HepG2 (cell line): ENCODE measurements around the gene MYL9. TPM values are rescaled to one million over a fixed set of nuclear protein-coding genes. Genes with fewer than 3 reads are reported as not detected.
A peak's percentile ranks its signal among the peaks of the same experiment; 100 is the strongest.

ENCODE experiments used
- ATF6 ChIP-seq: sonication (generic); formaldehyde crosslinking; conservative IDR thresholded peaks from 2 replicates; pipeline ENCODE4 v1.4.0; 2020; ENCODE audit warnings: missing genetic modification reagents
- BRCA1 ChIP-seq: sonication (generic); formaldehyde crosslinking; IDR thresholded peaks from 2 replicates; pipeline ENCODE4 v1.4.0; 2020; ENCODE audit warnings: missing genetic modification reagents
- ERF ChIP-seq: IDR thresholded peaks from 2 replicates; pipeline ENCODE4 v1.6.1; 2018; ENCODE audit warnings: missing biosample characterization, missing genetic modification reagents
- GABPA ChIP-seq, 2 experiments: IDR thresholded peaks; 2 replicates each; pipeline ENCODE4 v1.6.1; 2011 to 2016; ENCODE audit warnings: low read depth in 2 of 2, low read length in 1 of 2, missing biosample characterization in 1 of 2, missing genetic modification characterization in 1 of 2
- HNF4G ChIP-seq, 2 experiments: sonication (generic) in 1 of 2; formaldehyde crosslinking in 1 of 2; IDR thresholded peaks; 2 replicates each; pipeline versions ENCODE4 v1.4.0 to v1.6.1; 2011 to 2020; ENCODE audit warnings: borderline replicate concordance in 2 of 2, low read depth in 2 of 2, mild to moderate bottlenecking in 2 of 2, low read length in 1 of 2, missing genetic modification reagents in 1 of 2, moderate library complexity in 1 of 2
- MYPOP ChIP-seq: sonication (generic); formaldehyde crosslinking; IDR thresholded peaks from 2 replicates; pipeline ENCODE4 v1.8.1; 2023; ENCODE audit warnings: mild to moderate bottlenecking, moderate library complexity, missing genetic modification reagents
- NR2F1 ChIP-seq, 2 experiments: fragments of 450-650 bp in 1 of 2; formaldehyde crosslinking in 1 of 2; IDR thresholded peaks; 2 replicates each; pipeline versions ENCODE4 v1.5.0 to v1.6.1; 2016 to 2020; ENCODE audit warnings: mild to moderate bottlenecking in 1 of 2, missing compliant biosample characterization in 1 of 2, missing genetic modification reagents in 1 of 2, moderate library complexity in 1 of 2
- TEAD3 ChIP-seq: optimal IDR thresholded peaks from 2 replicates; pipeline ENCODE3; 2016; ENCODE audit warnings: borderline replicate concordance
- TP53 ChIP-seq: sonication (generic); formaldehyde crosslinking; conservative IDR thresholded peaks from 2 replicates; pipeline ENCODE4 v1.4.0; 2020; ENCODE audit warnings: missing genetic modification reagents
- TRAFD1 ChIP-seq: sonication (generic); formaldehyde crosslinking; IDR thresholded peaks from 2 replicates; pipeline ENCODE4 v1.5.1; 2020; ENCODE audit warnings: missing genetic modification reagents, mild to moderate bottlenecking, borderline replicate concordance
- UBTF ChIP-seq: sonication (generic); formaldehyde crosslinking; IDR thresholded peaks from 2 replicates; pipeline ENCODE4 v1.4.0; 2020; ENCODE audit warnings: mild to moderate bottlenecking, missing genetic modification reagents
- ZBTB7A ChIP-seq: sonication (generic); formaldehyde crosslinking; IDR thresholded peaks from 2 replicates; pipeline ENCODE4 v1.8.0; 2022; ENCODE audit warnings: mild to moderate bottlenecking, missing genetic modification reagents
- ZNF235 ChIP-seq: sonication (generic); formaldehyde crosslinking; IDR thresholded peaks from 2 replicates; pipeline ENCODE4 v1.8.1; 2023; ENCODE audit warnings: mild to moderate bottlenecking, missing genetic modification reagents, borderline replicate concordance
- ZNF333 ChIP-seq: sonication (generic); formaldehyde crosslinking; IDR thresholded peaks from 2 replicates; pipeline ENCODE4 v1.4.0; 2020; ENCODE audit warnings: mild to moderate bottlenecking, missing genetic modification reagents, borderline replicate concordance
- ZNF557 ChIP-seq: sonication (generic); formaldehyde crosslinking; IDR thresholded peaks from 2 replicates; pipeline ENCODE4 v1.4.0; 2020; ENCODE audit warnings: missing genetic modification reagents
- ZNF776 ChIP-seq: sonication (generic); formaldehyde crosslinking; IDR thresholded peaks from 2 replicates; pipeline ENCODE4 v1.4.0; 2020; ENCODE audit warnings: mild to moderate bottlenecking, missing genetic modification reagents
- polyA plus RNA-seq, 8 experiments: library from polyadenylated mRNA; depleted of rRNA in 3 of 8; stranded (reverse) in 7 of 8; unstranded in 1 of 8; fragments of >200 nt; fragmentation: Illumina TruSeq in 4 of 8; extraction: Trizol in 4 of 8; gene quantifications; 2 replicates each; pipeline versions ENCODE4 v1.2.1 to v1.2.3, GENCODE V29; 2011 to 2016; ENCODE audit warnings: low read depth in 4 of 8, missing spikeins in 1 of 8, mixed read lengths in 1 of 8; ENCODE audit not compliant: insufficient read depth in 1 of 8
- total RNA-seq, 5 experiments: library from RNA; depleted of rRNA; stranded (reverse); fragments of >200 nt; fragmentation: Illumina TruSeq; extraction: Trizol; gene quantifications; 2 replicates each; pipeline ENCODE4 v1.2.3, GENCODE V29; 2016; ENCODE audit warnings: low read depth in 1 of 5
- TF ChIP-seq, protein P1 (sequence below): sonication (generic); formaldehyde crosslinking; IDR thresholded peaks from 2 replicates; pipeline ENCODE4 v1.5.1; 2020; ENCODE audit warnings: mild to moderate bottlenecking, missing genetic modification reagents

Gene MYL9
- total and polyA plus RNA-seq, 2 of the 13 experiments (the other 11 are each of a cell fraction or from before 2014, with no cell fraction given), result 0.87 to 2.2 TPM

GRCh38 chr20:36573103-36573797, 31.9 kb downstream of the MYL9 start, which contains the start of gene TGIF2 (continued):
- TF ChIP-seq ATF6 (CRISPR knock-in tag) (0 out of 2 replicates have a peak, but pooled peaks have one; percentile 37), TP53 (peak; percentile 93; the same call in 1 of the 2 replicates), ZNF776 (CRISPR knock-in tag) (peak; percentile 90; the same call in 1 of the 2 replicates), TRAFD1 (CRISPR knock-in tag) (peak; percentile 97; the same call in 1 of the 2 replicates), ZBTB7A (CRISPR knock-in tag) (peak; percentile 96), GABPA (IDR thresholded peaks at IDR 0.05; ENCODE audit: low read depth, low read length) (peak; percentile 79), GABPA (CRISPR knock-in tag; IDR thresholded peaks at IDR 0.05; ENCODE audit: low read depth) (peak; percentile 93), HNF4G (IDR thresholded peaks at IDR 0.05; ENCODE audit: borderline replicate concordance, low read depth, low read length) (peak; percentile 5; the same call in 1 of the 2 replicates), HNF4G (CRISPR knock-in tag; IDR thresholded peaks at IDR 0.05; ENCODE audit: borderline replicate concordance, low read depth) (0 out of 2 replicates have a peak, but pooled peaks have one; percentile 64), ZNF333 (CRISPR knock-in tag) (peak; percentile 86), ERF (CRISPR knock-in tag) (peak; percentile 92), BRCA1 (CRISPR knock-in tag) (peak; percentile 69; the same call in 1 of the 2 replicates), UBTF (peak; percentile 91), NR2F1 (CRISPR knock-in tag; IDR thresholded peaks at IDR 0.05) (no peak), TEAD3 (CRISPR knock-in tag) (peak; percentile 99), ZNF235 (peak; percentile 71; the same call in 1 of the 2 replicates), ZNF557 (CRISPR knock-in tag) (no peak), MYPOP (CRISPR knock-in tag) (peak; percentile 79)
- TF ChIP-seq, protein P1, sequence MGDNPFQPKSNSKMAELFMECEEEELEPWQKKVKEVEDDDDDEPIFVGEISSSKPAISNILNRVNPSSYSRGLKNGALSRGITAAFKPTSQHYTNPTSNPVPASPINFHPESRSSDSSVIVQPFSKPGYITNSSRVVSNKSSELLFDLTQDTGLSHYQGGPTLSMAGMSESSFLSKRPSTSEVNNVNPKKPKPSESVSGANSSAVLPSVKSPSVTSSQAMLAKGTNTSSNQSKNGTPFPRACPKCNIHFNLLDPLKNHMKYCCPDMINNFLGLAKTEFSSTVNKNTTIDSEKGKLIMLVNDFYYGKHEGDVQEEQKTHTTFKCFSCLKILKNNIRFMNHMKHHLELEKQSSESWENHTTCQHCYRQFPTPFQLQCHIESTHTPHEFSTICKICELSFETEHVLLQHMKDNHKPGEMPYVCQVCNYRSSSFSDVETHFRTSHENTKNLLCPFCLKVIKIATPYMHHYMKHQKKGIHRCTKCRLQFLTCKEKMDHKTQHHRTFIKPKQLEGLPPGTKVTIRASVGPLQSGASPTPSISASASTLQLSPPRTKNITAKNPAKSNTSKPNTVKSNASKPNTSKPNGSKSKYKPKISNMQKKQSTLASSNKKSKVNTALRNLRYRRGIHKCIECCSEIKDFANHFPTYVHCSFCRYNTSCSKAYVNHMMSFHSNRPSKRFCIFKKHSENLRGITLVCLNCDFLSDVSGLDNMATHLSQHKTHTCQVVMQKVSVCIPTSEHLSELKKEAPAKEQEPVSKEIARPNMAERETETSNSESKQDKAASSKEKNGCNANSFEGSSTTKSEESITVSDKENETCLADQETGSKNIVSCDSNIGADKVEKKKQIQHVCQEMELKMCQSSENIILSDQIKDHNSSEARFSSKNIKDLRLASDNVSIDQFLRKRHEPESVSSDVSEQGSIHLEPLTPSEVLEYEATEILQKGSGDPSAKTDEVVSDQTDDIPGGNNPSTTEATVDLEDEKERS (CRISPR knock-in tag), result peak; percentile 79
